ENCODE results near the gene SOX9.
"Not testable (repeated sequence)": the region's sequence is repeated elsewhere in the genome, so short reads cannot be mapped to it uniquely, and the experiment has no call there.

Gene SOX9

DNA sequence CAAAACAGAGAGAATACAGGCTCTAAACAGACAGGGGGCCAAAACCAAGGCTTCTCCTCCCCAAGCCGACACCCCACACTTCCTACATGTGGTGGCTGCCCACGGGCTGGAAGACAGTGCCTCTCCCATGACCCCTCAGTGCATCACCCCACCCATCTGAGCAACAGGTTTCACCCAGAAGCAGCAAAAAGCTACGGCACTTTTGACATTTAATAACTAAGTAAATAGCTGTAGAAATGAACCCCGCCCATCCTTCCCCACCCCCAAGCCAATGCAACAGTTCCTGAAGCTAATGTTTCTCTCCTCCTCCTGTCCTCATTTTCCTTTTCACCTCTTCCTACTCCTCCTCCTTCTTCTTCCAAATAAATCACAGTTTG lies 9.9 kb upstream of the SOX9 start:
- no peak for DNase-seq (ENCODE audit: insufficient read length, low spot score)
- no peak for FAIRE-seq
- TF ChIP-seq, protein P1, sequence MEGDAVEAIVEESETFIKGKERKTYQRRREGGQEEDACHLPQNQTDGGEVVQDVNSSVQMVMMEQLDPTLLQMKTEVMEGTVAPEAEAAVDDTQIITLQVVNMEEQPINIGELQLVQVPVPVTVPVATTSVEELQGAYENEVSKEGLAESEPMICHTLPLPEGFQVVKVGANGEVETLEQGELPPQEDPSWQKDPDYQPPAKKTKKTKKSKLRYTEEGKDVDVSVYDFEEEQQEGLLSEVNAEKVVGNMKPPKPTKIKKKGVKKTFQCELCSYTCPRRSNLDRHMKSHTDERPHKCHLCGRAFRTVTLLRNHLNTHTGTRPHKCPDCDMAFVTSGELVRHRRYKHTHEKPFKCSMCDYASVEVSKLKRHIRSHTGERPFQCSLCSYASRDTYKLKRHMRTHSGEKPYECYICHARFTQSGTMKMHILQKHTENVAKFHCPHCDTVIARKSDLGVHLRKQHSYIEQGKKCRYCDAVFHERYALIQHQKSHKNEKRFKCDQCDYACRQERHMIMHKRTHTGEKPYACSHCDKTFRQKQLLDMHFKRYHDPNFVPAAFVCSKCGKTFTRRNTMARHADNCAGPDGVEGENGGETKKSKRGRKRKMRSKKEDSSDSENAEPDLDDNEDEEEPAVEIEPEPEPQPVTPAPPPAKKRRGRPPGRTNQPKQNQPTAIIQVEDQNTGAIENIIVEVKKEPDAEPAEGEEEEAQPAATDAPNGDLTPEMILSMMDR (IDR thresholded peaks at IDR 0.05; ENCODE audit: insufficient read depth, missing control alignments), result no peak

DNA sequence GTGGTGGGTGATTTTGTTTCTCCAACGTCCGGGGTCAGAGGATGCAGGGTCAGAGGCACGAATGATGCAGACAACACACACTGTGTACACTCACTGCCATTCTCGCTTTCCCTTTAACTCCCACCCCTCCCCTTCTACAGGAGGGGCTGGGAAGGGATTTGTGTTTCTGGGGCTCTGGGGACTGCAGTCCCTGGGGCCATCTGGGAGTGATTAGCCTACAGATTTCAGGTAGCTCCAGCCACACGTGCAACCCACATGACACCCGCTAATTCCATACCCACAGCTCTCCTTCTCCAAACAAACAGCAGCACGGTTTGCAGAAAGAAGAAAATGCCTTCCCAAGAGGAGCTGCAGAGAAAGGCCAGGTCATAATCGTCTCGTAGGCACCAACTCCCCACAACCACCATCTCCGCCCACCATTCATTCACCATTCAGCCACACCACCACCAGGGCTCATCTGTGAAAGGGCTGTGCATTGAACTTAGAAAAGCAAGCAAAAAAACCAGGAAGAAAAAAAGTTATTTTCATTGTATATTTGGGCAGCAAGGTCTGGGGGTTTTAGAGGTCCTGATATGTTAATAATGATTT lies 9.4 kb upstream of the SOX9 start:
- FAIRE-seq, result no peak
- no peak for DNase-seq (ENCODE audit: insufficient read length, low spot score)
- TF ChIP-seq, protein P1 (IDR thresholded peaks at IDR 0.05; ENCODE audit: insufficient read depth, missing control alignments), result no peak

DNA sequence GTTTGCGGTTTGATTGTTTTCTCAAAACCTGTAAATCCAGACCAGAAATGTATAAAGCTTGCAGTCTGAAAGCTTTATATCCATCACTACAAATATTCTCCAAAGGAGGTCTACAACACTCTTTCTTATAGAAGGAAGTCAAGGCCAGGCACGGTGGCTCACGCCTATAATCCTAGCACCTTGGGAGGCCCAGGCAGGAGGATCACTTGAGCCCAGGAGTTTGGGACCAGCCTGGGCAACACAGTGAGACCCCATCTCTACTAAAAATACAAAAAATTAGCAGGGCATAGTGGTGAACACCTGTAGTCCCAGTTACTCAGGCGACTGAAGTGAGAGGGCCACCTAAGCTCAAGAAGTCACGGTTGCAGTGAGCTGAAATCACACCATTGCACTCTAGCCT lies 8.9 kb upstream of the SOX9 start:
- DNase-seq (ENCODE audit: insufficient read length, low spot score); FAIRE-seq: not testable (repeated sequence)

DNA sequence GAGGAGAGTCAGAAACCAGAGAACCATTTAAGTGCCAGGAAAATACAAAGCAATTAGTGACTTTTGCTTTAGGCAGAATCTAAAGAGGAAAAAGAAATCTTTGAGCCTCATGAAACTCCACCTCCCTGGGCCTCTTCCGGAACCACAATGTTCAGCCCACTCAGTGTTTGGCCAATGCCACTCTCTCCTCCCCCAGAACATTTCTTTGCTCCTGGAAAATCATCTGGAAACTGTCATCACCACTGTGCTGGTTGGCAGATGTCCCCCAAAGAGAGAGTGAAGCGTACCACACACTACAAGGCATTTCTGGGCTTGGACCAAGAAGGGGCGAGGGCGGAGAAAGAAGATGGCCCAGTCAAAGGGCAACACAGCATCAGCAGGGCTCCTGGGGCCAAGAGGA lies 7.1 kb upstream of the SOX9 start:
- TF ChIP-seq, protein P1 (IDR thresholded peaks at IDR 0.05; ENCODE audit: insufficient read depth, missing control alignments), result no peak
- DNase-seq (ENCODE audit: insufficient read length, low spot score) (no peak), FAIRE-seq (no peak)

DNA sequence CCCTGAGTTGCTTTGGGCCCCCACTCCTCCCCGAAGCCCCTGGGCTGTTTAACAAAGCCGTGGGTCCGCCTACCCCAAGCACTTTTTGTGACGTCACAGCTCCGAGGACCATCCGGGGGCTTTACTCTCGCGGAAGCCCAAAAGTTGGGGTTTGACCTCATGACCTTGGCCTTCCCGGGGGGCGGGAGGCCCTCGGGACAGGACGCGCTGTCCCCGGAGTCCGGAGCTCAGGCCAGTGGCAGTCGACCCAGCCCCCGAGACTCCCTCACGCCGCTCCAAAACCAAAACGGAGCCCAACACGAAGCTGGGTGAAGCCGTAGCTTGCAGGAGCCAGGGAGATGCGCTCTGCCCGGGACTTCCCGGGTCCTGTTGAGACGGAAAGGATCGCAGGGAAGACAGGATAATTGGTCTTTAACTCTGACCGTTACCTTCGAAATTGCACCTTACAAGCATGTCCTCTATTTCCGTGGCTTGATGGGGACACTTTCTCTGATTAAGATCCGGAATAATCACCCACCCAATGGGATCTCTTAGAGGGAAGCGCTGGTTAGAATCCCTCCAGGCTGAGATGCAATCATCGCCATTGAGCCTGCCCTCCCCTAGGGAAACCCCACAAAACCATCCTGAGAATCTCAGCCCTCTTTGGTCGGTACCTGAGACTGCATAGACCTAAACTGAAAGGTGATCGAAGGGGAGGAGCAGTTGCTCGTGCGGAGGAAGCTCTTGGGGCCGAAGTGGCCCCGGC lies 4.9 kb upstream of the SOX9 start:
- DNase-seq (ENCODE audit: insufficient read length, low spot score), result no peak
- no peak for FAIRE-seq
- TF ChIP-seq, protein P1 (IDR thresholded peaks at IDR 0.05; ENCODE audit: insufficient read depth, missing control alignments), result no peak

DNA sequence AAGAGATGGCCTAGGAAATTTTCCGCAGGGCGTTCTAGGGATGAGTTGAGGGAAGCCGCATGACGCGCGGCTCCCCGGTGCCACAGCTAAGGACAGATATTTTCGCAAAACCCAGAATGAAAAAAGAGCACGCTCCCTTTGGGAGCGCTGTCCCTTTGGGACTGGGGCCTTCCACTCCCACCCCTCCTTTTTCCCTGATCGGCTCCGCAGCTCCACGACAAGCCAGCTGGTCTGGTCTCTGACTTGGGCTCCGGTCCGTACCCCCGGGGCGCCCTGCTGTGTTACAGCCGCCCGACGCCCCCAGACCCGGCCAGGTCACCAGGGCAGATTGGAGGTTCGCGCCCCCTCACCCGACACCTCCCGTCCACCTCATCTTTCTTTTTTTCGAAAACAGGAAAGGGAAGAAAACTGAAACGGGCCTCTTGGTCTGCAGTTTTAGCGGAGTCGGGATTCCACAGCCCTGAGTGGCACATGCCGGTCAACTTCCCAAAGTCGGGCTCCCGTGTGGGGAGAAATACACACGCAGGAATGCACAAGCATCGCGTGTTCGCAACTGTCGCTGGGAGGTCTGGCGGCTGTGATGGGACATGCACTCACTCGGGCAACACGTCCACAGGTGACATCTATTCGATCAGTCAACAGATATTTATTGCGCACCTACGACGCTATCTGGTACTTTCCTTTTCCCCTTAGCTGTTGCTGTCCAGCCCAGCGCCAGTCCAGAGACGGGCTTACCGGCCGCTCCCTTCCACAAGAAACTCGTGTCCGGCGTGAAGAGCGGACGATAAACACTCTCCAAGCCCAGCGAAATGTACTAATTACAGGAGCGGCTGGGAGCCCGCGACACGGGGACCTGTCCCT lies 3.9 kb upstream of the SOX9 start:
- DNase-seq (ENCODE audit: insufficient read length, low spot score) (no peak), FAIRE-seq (no peak)
- TF ChIP-seq, protein P1 (IDR thresholded peaks at IDR 0.05; ENCODE audit: insufficient read depth, missing control alignments), result no peak

DNA sequence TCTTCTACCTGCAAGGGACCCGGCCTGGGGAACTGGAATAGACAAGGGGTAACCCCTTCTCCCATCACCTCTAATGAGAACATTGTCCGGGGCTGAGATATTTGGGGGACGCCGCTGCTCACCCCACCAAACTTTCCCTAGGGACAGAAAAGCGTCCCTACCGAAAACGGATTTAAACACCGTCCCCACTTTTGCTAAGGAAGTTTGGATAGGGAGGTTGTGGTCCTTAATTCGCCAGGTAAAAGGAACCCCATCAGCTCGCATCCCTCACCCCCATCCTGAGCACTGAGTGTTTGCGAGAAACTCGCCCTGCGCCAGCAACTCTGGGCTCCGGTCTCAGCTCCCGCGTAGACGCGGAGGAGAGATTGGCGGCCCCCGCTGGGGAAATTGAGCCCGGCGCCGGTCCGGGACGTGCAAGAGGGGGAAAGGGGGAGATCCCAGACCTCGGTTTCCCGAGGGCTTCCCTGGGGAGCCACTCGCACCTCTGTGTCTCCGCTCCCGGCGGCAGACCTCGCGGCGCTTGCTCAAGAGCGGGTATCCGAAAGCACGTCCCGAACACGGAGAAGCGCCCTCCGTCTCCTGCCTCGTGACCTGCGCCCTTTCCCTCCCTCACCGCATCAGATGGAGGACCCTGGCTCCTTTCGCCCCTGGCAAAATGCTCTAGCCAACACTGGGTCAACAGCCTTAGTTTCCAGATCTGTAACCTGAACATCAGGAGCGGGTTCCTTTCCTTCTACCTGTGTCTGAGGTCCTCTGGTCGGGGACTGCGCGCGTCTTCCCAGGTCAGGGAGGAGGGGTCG lies 3.1 kb upstream of the SOX9 start:
- FAIRE-seq (no peak), DNase-seq (ENCODE audit: insufficient read length, low spot score) (no peak)
- TF ChIP-seq, protein P1 (IDR thresholded peaks at IDR 0.05; ENCODE audit: insufficient read depth, missing control alignments), result no peak

All from D721Med (cell line).